Thyroid gland (tissue), 4 donors: ENCODE measurements around the gene STAG3. TPM values are rescaled to one million over a fixed set of nuclear protein-coding genes. Genes with fewer than 3 reads are reported as not detected.
"Not testable (repeated sequence)": the region's sequence is repeated elsewhere in the genome, so short reads cannot be mapped to it uniquely, and the experiment has no call there.

ENCODE experiments used
- DNase-seq, 2 donors: peaks; one replicate each; pipeline ENCODE4 v3.0.0-alpha.2; 2019
- H3K27ac ChIP-seq, 3 donors: fragments of 200-600 bp; sonication (generic); 1 replicate in 2 of 3; 2 replicates in 1 of 3; pipeline ENCODE4 v1.5.1; 2016 to 2019; ENCODE audit warnings: mild to moderate bottlenecking in 1 of 3, moderate library complexity in 1 of 3
- H3K27me3 ChIP-seq: fragments of 200-600 bp; sonication (generic); one replicate; pipeline ENCODE4 v1.5.1; 2019
- H3K36me3 ChIP-seq, 2 donors: fragments of 200-600 bp; sonication (generic); one replicate each; pipeline ENCODE4 v1.5.1; 2016 to 2019
- H3K4me1 ChIP-seq, 2 donors: fragments of 200-600 bp; sonication (generic); one replicate each; pipeline ENCODE4 v1.5.1; 2017 to 2019
- H3K4me3 ChIP-seq, 3 donors: fragments of 200-600 bp; sonication (generic); replicated peaks in 1 of 3; 1 replicate in 2 of 3; 2 replicates in 1 of 3; pipeline ENCODE4 v1.5.1; 2016; ENCODE audit warnings: mild to moderate bottlenecking in 1 of 3
- H3K9me3 ChIP-seq: fragments of 200-600 bp; sonication (generic); one replicate; pipeline ENCODE4 v1.5.1; 2017
- CTCF ChIP-seq, 6 experiments: fragments of 200-600 bp in 3 of 6; fragments of 450-650 bp in 3 of 6; sonication (generic) in 3 of 6; IDR thresholded peaks; one replicate each; pipeline ENCODE4 v1.5.1; 2016 to 2019; ENCODE audit warnings: antibody characterized with exemption in 6 of 6, mild to moderate bottlenecking in 2 of 6, inconsistent platforms in 1 of 6, moderate library complexity in 1 of 6
- POLR2A ChIP-seq, 2 donors: fragments of 450-650 bp; IDR thresholded peaks; one replicate each; pipeline ENCODE4 v1.6.1; 2017; ENCODE audit warnings: antibody characterized with exemption in 2 of 2, mild to moderate bottlenecking in 2 of 2, moderate library complexity in 1 of 2
- WGBS, 2 donors: methylation state at CpG; one replicate each; pipeline ENCODE4 v1.1.5; 2017; 5-methylcytosine and 5-hydroxymethylcytosine counted together
- intact Hi-C: fragments of 100-400 bp; cut with DNase I; formaldehyde crosslinking; loops from one replicate; pipeline ENCODE4 v1.15.1; 2023
- total RNA-seq, 4 donors: library from RNA; depleted of rRNA; stranded (reverse); fragments of >200 nt; gene quantifications; one replicate each; pipeline ENCODE4 v1.2.3, GENCODE V29; 2016

The STAG3 gene
- total RNA-seq, 4 donors from 2014 or later = 0.34 to 2.7 (median 1.5) TPM; not detected in 1

GRCh38 chr7:100246121-100246864, 68.6 kb downstream of the STAG3 start:
- H3K4me1 ChIP-seq, H3K27ac ChIP-seq, DNase-seq, H3K9me3 ChIP-seq, H3K4me3 ChIP-seq, intact Hi-C loops, H3K27me3 ChIP-seq, H3K36me3 ChIP-seq: not testable (repeated sequence)
- WGBS, 2 donors = 76 to 86% methylated on average over 15 of the region's 15 CpGs

- intact Hi-C loops = not testable (repeated sequence)
- 90 to 91% methylated on average over 9 of the region's 9 CpGs for WGBS, 2 donors
Observed at GRCh38 chr7:100246865-100247137, 69.1 kb downstream of the STAG3 start.

GRCh38 chr7:100247152-100247757, 69.5 kb downstream of the STAG3 start:
- no peaks in the 10 kb centered on the region for H3K36me3 ChIP-seq
- peak overlapping the region in 1 of 3 donors; percentile 15 for H3K27ac ChIP-seq
- intact Hi-C loops = no loop called here
- no peaks in the 10 kb centered on the region for H3K27me3 ChIP-seq
- WGBS, 2 donors = 49 to 86% methylated on average over 4 to 9 of the region's 11 CpGs
- no peak for TF ChIP-seq POLR2A (IDR thresholded peaks at IDR 0.05)
- TF ChIP-seq CTCF (IDR thresholded peaks at IDR 0.05) = no peak
- no peak overlapping the region for H3K4me3 ChIP-seq
- DNase-seq = peak; percentile 25 to 62
- no peaks in the 10 kb centered on the region for H3K9me3 ChIP-seq
- peaks cover 0 to 8% of the 10 kb centered on the region in 2 donors for H3K4me1 ChIP-seq

More at GRCh38 chr7:100246865-100247137, 69.1 kb downstream of the STAG3 start:
- not testable (repeated sequence) for H3K4me1 ChIP-seq, H3K27me3 ChIP-seq, DNase-seq, H3K36me3 ChIP-seq, H3K4me3 ChIP-seq, H3K9me3 ChIP-seq
- H3K27ac ChIP-seq = peak overlapping the region in 1 of 3 donors; percentile 15

- WGBS, 2 donors = 86% methylated on average over 10 of the region's 10 CpGs
- no peaks in the 10 kb centered on the region for H3K27me3 ChIP-seq
- H3K4me3 ChIP-seq = no peak overlapping the region
- TF ChIP-seq CTCF (IDR thresholded peaks at IDR 0.05) (no peak), POLR2A (IDR thresholded peaks at IDR 0.05) (no peak)
- H3K36me3 ChIP-seq = no peaks in the 10 kb centered on the region
- H3K27ac ChIP-seq = no peak overlapping the region
- no peak for DNase-seq
- intact Hi-C loops = no loop called here
- H3K4me1 ChIP-seq = peaks cover 0 to 8% of the 10 kb centered on the region in 2 donors
- no peaks in the 10 kb centered on the region for H3K9me3 ChIP-seq
Observed at GRCh38 chr7:100248483-100248882, 70.8 kb downstream of the STAG3 start.

- intact Hi-C loops = no loop called here
- 86 to 97% methylated on average over 6 to 7 of the region's 7 CpGs for WGBS, 2 donors
Observed at GRCh38 chr7:100257017-100257416, 79.3 kb downstream of the STAG3 start.

GRCh38 chr7:100259984-100260383, 82.3 kb downstream of the STAG3 start:
- H3K36me3 ChIP-seq, H3K4me3 ChIP-seq, H3K4me1 ChIP-seq, intact Hi-C loops, H3K27ac ChIP-seq, DNase-seq, H3K9me3 ChIP-seq, H3K27me3 ChIP-seq: not testable (repeated sequence)
- 87% methylated on average over 8 of the region's 8 CpGs for WGBS, 2 donors

More at GRCh38 chr7:100257017-100257416, 79.3 kb downstream of the STAG3 start:
- H3K36me3 ChIP-seq = no peaks in the 10 kb centered on the region
- TF ChIP-seq CTCF (IDR thresholded peaks at IDR 0.05) (no peak), POLR2A (IDR thresholded peaks at IDR 0.05) (no peak)
- H3K9me3 ChIP-seq = no peaks in the 10 kb centered on the region
- no peaks in the 10 kb centered on the region for H3K27me3 ChIP-seq
- no peak for DNase-seq
- no peaks in the 10 kb centered on the region for H3K4me1 ChIP-seq
- no peak overlapping the region for H3K27ac ChIP-seq
- no peak overlapping the region for H3K4me3 ChIP-seq

- intact Hi-C loops = not testable (repeated sequence)
Observed at GRCh38 chr7:100262896-100263295, 85.2 kb downstream of the STAG3 start.

More at GRCh38 chr7:100262896-100263295, 85.2 kb downstream of the STAG3 start:
- DNase-seq, H3K4me1 ChIP-seq, H3K36me3 ChIP-seq, H3K4me3 ChIP-seq, H3K27ac ChIP-seq, H3K27me3 ChIP-seq, H3K9me3 ChIP-seq: not testable (repeated sequence)
- 89 to 100% methylated on average over 4 of the region's 4 CpGs for WGBS, 2 donors
